Activated naive CD8-positive, alpha-beta T cell treated with anti-CD3 and anti-CD28 coated beads, Interleukin-2, amount 50 U/mL, for 24 hours (primary cell): ENCODE results near the gene ZC3H12C.

ENCODE experiments used
- ATAC-seq: fragments of 150-1000 bp; cut with Tn5 transposase; one replicate; pipeline ENCODE4 v1.10.0; 2021
- DNase-seq: peaks from one replicate; pipeline ENCODE4 v3.0.0; 2021
- H3K27ac Mint-ChIP-seq: one replicate; pipeline ENCODE4 v1.8.0; 2021; ENCODE audit warnings: mild to moderate bottlenecking, mixed read lengths
- H3K27me3 Mint-ChIP-seq: one replicate; pipeline ENCODE4 v1.8.0; 2021; ENCODE audit warnings: mixed read lengths
- H3K36me3 Mint-ChIP-seq: one replicate; pipeline ENCODE4 v1.8.0; 2021; ENCODE audit warnings: low read depth, mixed read lengths
- H3K4me1 Mint-ChIP-seq: one replicate; pipeline ENCODE4 v1.8.0; 2021; ENCODE audit warnings: mixed read lengths
- H3K4me3 Mint-ChIP-seq: one replicate; pipeline ENCODE4 v1.8.0; 2021; ENCODE audit warnings: mild to moderate bottlenecking, moderate library complexity, mixed read lengths
- H3K9me3 Mint-ChIP-seq: one replicate; pipeline ENCODE4 v1.8.0; 2021; ENCODE audit warnings: mixed read lengths

The ZC3H12C gene

DNA sequence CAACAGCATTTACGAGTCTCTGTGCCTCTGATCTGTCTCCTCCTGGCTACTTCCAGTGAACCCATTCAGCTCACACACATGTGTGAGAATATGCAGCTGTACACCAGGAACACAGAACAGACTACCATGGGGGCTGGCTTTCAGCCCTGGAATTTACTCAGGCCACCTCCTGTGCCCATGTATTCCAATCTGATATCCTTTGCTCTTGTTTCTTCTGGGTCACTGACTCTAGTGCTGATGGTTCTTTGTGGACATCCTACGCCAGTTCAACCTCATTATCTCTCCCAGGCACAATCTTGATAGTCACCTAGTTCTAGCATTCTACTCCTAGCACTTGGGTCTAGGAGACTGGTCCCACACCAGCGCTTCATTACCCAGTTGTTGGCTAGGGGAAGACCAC, 23.0 kb upstream of the ZC3H12C start:
- H3K4me1 Mint-ChIP-seq: no peaks in the 10 kb centered on the region
- H3K36me3 Mint-ChIP-seq: no peaks in the 10 kb centered on the region
- H3K27ac Mint-ChIP-seq: no peak overlapping the region
- no peaks in the 10 kb centered on the region for H3K9me3 Mint-ChIP-seq
- no peak for ATAC-seq
- H3K27me3 Mint-ChIP-seq: peaks cover 24% of the 10 kb centered on the region
- H3K4me3 Mint-ChIP-seq: no peak overlapping the region
- DNase-seq: no peak

DNA sequence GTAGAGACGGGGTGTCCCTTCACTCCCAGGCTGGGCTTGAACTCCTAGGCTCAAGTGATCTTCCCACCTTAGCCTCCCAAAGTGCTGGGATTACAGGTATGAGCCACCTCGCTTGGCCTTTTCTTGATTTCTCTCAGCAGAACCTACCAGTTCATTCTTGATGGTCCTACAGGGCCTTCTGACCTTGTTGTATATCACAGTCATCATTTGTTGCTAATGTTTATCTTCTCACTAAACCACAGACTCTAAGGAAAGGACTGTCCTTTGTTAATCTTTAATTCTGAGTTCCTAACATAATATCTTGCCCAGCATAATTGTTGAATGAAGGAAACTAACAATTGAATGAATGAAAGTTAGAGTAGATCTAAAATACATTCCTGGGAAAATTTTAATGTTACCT, 22.0 kb upstream of the ZC3H12C start:
- peaks cover 25% of the 10 kb centered on the region for H3K27me3 Mint-ChIP-seq
- no peak overlapping the region for H3K27ac Mint-ChIP-seq
- ATAC-seq (no peak), DNase-seq (no peak)
- H3K4me1 Mint-ChIP-seq: no peaks in the 10 kb centered on the region
- H3K4me3 Mint-ChIP-seq: no peak overlapping the region
- no peaks in the 10 kb centered on the region for H3K9me3 Mint-ChIP-seq
- no peaks in the 10 kb centered on the region for H3K36me3 Mint-ChIP-seq

DNA sequence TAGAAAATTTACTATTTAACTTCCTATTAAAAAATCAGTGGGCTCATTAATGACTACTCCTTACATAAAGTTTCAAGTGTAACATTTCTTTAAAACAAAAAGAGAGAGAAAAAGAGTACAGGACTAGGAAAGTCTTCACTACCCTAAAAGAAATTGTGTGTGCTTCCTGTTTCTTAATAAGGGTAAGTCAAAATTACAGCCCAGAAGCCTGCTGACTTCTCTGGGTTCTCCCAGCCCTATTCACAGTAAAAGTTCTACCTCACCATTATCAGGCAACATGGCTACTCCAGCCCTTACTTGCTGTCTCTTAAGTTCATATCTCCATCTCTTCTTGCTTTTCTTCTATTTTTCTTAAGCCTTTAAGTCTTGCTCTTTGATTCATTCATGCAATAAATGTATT, 20.3 kb upstream of the ZC3H12C start:
- Mint-ChIP-seq H3K36me3 (no peaks in the 10 kb centered on the region), H3K4me3 (no peak overlapping the region), H3K27ac (no peak overlapping the region), H3K4me1 (peaks cover 9% of the 10 kb centered on the region), H3K27me3 (peaks cover 28% of the 10 kb centered on the region), H3K9me3 (no peaks in the 10 kb centered on the region)
- ATAC-seq (no peak), DNase-seq (no peak)

GRCh38 chr11:110074499-110074898, 18.7 kb upstream of the ZC3H12C start:
- ATAC-seq (no peak), DNase-seq (no peak)
- no peak overlapping the region for H3K4me3 Mint-ChIP-seq
- H3K9me3 Mint-ChIP-seq: no peaks in the 10 kb centered on the region
- H3K4me1 Mint-ChIP-seq: peaks cover 12% of the 10 kb centered on the region
- no peak overlapping the region for H3K27ac Mint-ChIP-seq
- peaks cover 23% of the 10 kb centered on the region for H3K27me3 Mint-ChIP-seq
- H3K36me3 Mint-ChIP-seq: no peaks in the 10 kb centered on the region

GRCh38 chr11:110075105-110075846, 17.9 kb upstream of the ZC3H12C start:
- peaks cover 21% of the 10 kb centered on the region for H3K27me3 Mint-ChIP-seq
- H3K36me3 Mint-ChIP-seq: no peaks in the 10 kb centered on the region
- ATAC-seq (no peak), DNase-seq (no peak)
- no peak overlapping the region for H3K4me3 Mint-ChIP-seq
- no peak overlapping the region for H3K27ac Mint-ChIP-seq
- peaks cover 12% of the 10 kb centered on the region for H3K4me1 Mint-ChIP-seq
- H3K9me3 Mint-ChIP-seq: no peaks in the 10 kb centered on the region

DNA sequence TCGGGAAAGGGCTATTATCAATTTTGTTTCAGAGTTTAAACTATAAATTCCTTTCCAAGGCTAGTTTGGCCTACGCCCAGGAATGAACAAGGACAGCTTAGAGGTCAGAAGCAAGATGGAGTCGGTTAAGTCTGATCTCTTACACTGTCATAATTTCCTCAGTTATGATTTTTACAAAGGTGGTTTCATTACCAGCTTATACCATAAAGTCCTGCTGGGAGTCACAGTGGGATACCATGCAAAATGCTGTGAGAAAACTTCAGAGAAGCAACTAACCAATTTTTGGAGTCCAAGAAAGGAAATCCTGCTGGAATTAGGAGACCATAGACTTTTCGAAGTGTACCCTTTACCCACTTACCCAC, 17.4 kb upstream of the ZC3H12C start:
- ATAC-seq (no peak), DNase-seq (no peak)
- no peak overlapping the region for H3K27ac Mint-ChIP-seq
- peaks cover 20% of the 10 kb centered on the region for H3K27me3 Mint-ChIP-seq
- H3K4me3 Mint-ChIP-seq: no peak overlapping the region
- peaks cover 12% of the 10 kb centered on the region for H3K4me1 Mint-ChIP-seq
- no peaks in the 10 kb centered on the region for H3K36me3 Mint-ChIP-seq
- H3K9me3 Mint-ChIP-seq: no peaks in the 10 kb centered on the region

DNA sequence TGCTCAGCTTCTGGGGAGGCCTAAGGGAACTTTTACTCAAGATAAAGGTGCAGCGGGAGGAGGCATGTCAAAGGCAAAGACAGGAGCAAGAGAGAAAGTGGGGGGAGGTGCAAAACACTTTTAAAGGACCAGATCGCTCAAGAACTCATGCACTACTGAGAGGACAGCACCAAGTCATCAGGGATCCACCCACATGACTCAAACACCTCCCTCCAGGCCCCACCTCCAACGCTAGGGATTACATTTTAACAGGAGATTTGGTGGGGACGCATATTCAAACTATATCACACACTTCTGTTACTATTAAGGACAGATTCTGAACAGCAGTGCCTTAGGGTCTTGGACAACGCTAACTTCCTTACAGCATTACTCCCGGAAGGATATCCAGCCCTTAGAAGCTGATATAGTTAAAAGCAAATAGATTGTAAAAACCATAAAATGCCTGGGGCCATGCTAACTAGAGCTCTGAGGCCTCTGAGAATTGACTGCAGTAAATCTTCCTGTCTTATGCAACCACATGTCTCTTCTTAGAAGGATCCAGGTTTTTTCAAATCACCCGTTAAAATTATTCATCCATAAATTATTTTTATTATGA, 16.7 kb upstream of the ZC3H12C start:
- Mint-ChIP-seq H3K36me3 (no peaks in the 10 kb centered on the region), H3K4me3 (no peak overlapping the region), H3K27ac (no peak overlapping the region), H3K4me1 (peaks cover 12% of the 10 kb centered on the region), H3K27me3 (peaks cover 18% of the 10 kb centered on the region), H3K9me3 (no peaks in the 10 kb centered on the region)
- DNase-seq: no peak
- ATAC-seq: no peak

DNA sequence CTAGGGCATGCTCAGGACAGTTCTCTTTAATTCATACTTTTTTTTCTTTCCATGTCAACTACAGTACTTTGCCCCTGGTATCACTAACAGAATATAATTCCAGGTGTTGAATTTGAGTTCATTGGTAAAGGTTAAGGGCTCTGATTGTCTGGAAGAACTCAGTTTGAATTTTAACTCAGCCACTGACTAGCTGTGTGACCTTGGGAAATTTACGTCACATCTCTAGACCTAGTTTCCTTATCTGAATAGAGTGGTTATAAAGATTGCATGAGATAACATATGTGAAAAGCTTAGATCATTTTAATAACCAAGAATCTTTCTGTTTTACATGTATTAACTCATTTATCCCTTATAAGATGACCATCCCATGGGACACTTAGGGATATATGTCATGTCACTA, 15.8 kb upstream of the ZC3H12C start:
- Mint-ChIP-seq H3K4me3 (no peak overlapping the region), H3K27ac (no peak overlapping the region), H3K9me3 (no peaks in the 10 kb centered on the region), H3K4me1 (peaks cover 12% of the 10 kb centered on the region), H3K36me3 (no peaks in the 10 kb centered on the region), H3K27me3 (peaks cover 18% of the 10 kb centered on the region)
- no peak for DNase-seq
- ATAC-seq: peak; percentile 8

- H3K4me3 Mint-ChIP-seq: peak overlapping the region; percentile 16
- peak overlapping the region; percentile 61 for H3K27ac Mint-ChIP-seq
- peaks cover 12% of the 10 kb centered on the region for H3K4me1 Mint-ChIP-seq
- peak; percentile 93 for ATAC-seq
- no peaks in the 10 kb centered on the region for H3K36me3 Mint-ChIP-seq
- peaks cover 18% of the 10 kb centered on the region for H3K27me3 Mint-ChIP-seq
- H3K9me3 Mint-ChIP-seq: no peaks in the 10 kb centered on the region
- DNase-seq: peak; percentile 14
Measured at GRCh38 chr11:110077831-110078325, 15.3 kb upstream of the ZC3H12C start.

DNA sequence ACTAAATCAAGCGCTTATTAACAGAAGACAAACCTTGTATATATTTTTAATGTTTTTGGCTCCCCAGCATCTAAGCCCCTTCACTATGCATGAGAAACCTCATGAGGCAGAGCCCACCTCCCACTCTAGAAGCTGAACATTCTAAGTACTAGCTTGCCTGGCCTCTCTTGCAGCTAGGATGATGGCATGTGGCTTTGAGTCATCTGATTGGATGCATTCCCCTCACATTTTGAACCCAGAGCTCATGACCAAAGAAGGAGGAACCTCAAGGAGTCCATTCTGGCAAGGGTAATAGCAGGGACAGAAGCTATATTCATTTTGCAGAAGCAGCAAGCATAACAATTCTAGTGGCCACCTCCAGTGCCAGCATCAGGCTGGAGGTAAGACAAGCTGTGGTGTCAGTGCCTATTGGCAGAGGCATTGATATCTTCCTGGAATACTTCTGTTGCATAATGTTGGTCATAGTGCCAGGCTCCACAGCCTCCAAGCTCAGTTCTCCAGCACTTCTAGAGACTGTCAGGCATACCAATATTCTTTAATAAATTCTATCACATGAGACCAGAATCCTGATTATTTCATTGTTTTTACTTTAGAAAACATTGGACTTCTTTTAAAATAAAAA, 14.2 kb upstream of the ZC3H12C start:
- Mint-ChIP-seq H3K4me3 (no peak overlapping the region), H3K27me3 (peaks cover 14% of the 10 kb centered on the region), H3K9me3 (no peaks in the 10 kb centered on the region)

GRCh38 chr11:110079726-110080125, 13.5 kb upstream of the ZC3H12C start:
- H3K27me3 Mint-ChIP-seq: peaks cover 9% of the 10 kb centered on the region
- H3K27ac Mint-ChIP-seq: no peak overlapping the region
- H3K4me1 Mint-ChIP-seq: peaks cover 12% of the 10 kb centered on the region
- H3K36me3 Mint-ChIP-seq: no peaks in the 10 kb centered on the region
- no peak overlapping the region for H3K4me3 Mint-ChIP-seq
- DNase-seq (no peak), ATAC-seq (no peak)
- H3K9me3 Mint-ChIP-seq: no peaks in the 10 kb centered on the region

More for the DNA sequence above, 14.2 kb upstream of the ZC3H12C start:
- DNase-seq: no peak
- Mint-ChIP-seq H3K4me1 (peaks cover 12% of the 10 kb centered on the region), H3K27ac (no peak overlapping the region), H3K36me3 (no peaks in the 10 kb centered on the region)
- ATAC-seq: no peak

GRCh38 chr11:110081462-110082376, 11.5 kb upstream of the ZC3H12C start:
- Mint-ChIP-seq H3K27me3 (peaks cover 9% of the 10 kb centered on the region), H3K4me1 (peaks cover 12% of the 10 kb centered on the region), H3K36me3 (no peaks in the 10 kb centered on the region), H3K27ac (peak overlapping the region; percentile 29), H3K9me3 (no peaks in the 10 kb centered on the region), H3K4me3 (no peak overlapping the region)
- DNase-seq: no peak
- ATAC-seq: no peak

DNA sequence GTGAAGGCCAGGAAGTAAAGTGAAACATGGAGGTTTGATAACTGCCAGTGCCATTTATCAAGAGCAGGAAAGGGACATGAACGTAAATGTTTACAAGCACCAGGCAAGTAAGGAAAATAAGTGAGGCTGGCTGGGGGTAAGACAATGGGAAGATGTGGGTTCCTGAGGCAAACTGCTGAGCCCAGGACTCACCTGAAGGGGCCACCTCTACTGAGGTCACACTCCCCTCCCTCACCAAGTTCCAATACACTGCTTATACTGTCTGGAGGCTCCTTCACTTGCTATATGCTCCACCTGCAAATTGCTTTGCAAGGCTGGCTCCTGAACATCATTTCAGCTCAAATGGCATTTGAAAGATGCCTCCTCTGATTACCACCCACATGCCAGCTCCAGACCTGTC, 10.3 kb upstream of the ZC3H12C start:
- no peaks in the 10 kb centered on the region for H3K9me3 Mint-ChIP-seq
- no peaks in the 10 kb centered on the region for H3K36me3 Mint-ChIP-seq
- H3K27ac Mint-ChIP-seq: no peak overlapping the region
- H3K4me1 Mint-ChIP-seq: peaks cover 4% of the 10 kb centered on the region
- peaks cover 14% of the 10 kb centered on the region for H3K27me3 Mint-ChIP-seq
- no peak overlapping the region for H3K4me3 Mint-ChIP-seq
- no peak for DNase-seq
- ATAC-seq: no peak

DNA sequence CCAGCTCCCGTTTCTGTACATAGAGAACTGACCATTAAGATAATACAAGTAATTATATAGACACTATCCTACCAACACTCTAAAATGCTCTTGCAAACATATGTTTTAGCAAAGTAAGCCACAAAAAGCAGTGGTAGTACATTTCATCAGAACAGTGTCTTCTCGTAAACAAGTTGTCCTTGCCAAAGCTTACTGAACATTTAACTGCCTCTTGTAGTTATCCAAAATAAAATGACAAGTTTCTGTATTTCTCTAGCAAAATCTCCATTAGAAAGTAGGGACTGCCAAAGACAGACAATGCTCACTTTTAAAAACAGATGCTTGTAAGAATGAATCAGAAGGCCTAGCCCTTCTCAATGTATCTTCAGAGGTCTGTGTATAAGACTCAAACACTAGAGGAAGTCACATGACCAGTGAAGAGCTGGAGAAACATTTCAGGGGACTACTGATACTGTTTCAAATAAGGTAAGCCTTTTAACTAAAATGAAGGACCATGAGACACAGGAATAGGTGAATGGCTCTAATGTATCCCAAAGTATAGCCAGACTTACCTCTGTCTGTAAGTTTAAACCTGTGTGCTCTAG, 7.8 kb upstream of the ZC3H12C start:
- Mint-ChIP-seq H3K36me3 (no peaks in the 10 kb centered on the region), H3K4me3 (no peak overlapping the region), H3K9me3 (no peaks in the 10 kb centered on the region), H3K27me3 (peaks cover 21% of the 10 kb centered on the region), H3K27ac (no peak overlapping the region), H3K4me1 (no peaks in the 10 kb centered on the region)
- DNase-seq: no peak
- no peak for ATAC-seq
